ENCODE results near the gene LARGE1. TPM values are rescaled to one million over a fixed set of nuclear protein-coding genes. Genes with fewer than 3 reads are reported as not detected.

Gene LARGE1
- total and polyA plus RNA-seq, 2 of the 4 experiments (the other 2 are of a cell fraction) = 6.2 to 12.4 TPM

DNA sequence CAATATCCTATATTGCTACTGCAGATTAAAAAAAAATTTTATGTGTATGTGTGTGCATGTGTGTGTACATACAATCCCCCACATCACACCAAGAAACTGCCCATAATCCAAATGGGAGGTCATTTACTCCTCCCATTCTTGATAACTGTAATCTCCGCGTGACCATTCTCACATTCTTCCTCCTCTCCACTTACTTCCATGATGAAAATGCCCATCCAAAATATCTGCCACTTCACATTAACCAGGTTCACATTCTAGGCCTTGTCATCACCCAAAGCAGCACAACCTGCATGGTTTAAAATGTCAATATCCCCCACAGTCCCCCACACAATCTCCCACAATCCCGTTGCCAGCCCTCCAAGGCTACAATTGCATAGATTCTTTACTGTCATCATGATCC lies 149.6 kb downstream of the LARGE1 start:
- in situ Hi-C loops (cut with MboI; ENCODE audit: low sequenced_read_pairs) (no loop called here), intact Hi-C loops (cut with micrococcal nuclease) (no loop called here), dilution Hi-C loops (cut with HindIII; ENCODE audit: low sequenced_read_pairs, unreplicated experiment) (no loop called here)
- H3K56ac ChIP-seq (ENCODE audit: extremely low read depth, insufficient read depth, low read length) = no peak overlapping the region
- no peak overlapping the region for H3K4me3 ChIP-seq (ENCODE audit: insufficient read depth, low read depth, low read length)
- H3K23ac ChIP-seq (ENCODE audit: low read depth, low read length) = no peak overlapping the region
- no peak overlapping the region for H3K18ac ChIP-seq (ENCODE audit: low read depth, low read length)
- BruUV-seq (replicated peaks) = no TSS peak
- no peak overlapping the region for H2BK15ac ChIP-seq (ENCODE audit: low read depth, low read length)
- H4K8ac ChIP-seq (ENCODE audit: low read depth in 2 of 2, low read length in 2 of 2) = no peak overlapping the region
- H2BK120ac ChIP-seq (ENCODE audit: low read depth, low read length) = no peak overlapping the region
- no peak for ATAC-seq (ENCODE audit: low read depth)
- no peaks in the 10 kb centered on the region for H3K9me1 ChIP-seq (ENCODE audit: insufficient read depth, low read length)
- no peak overlapping the region for H4K91ac ChIP-seq (ENCODE audit: insufficient read depth, low read depth, low read length)
- no peak overlapping the region for H3K9ac ChIP-seq (ENCODE audit: low read depth, low read length)
- H3K4me2 ChIP-seq (ENCODE audit: low read depth, low read length) = no peak overlapping the region
- H3K9me3 ChIP-seq (ENCODE audit: control insufficient read depth, insufficient read depth, low read length) = no peaks in the 10 kb centered on the region
- no peak overlapping the region for H2AK5ac ChIP-seq (ENCODE audit: low read depth, low read length)
- TF ChIP-seq, protein P1, sequence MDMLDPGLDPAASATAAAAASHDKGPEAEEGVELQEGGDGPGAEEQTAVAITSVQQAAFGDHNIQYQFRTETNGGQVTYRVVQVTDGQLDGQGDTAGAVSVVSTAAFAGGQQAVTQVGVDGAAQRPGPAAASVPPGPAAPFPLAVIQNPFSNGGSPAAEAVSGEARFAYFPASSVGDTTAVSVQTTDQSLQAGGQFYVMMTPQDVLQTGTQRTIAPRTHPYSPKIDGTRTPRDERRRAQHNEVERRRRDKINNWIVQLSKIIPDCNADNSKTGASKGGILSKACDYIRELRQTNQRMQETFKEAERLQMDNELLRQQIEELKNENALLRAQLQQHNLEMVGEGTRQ (IDR thresholded peaks at IDR 0.05; ENCODE audit: low read depth, low read length) = no peak
- no peak for TF ChIP-seq BHLHE40 (IDR thresholded peaks at IDR 0.05; ENCODE audit: low read depth, low read length)
- no peak for TF ChIP-seq CEBPB (IDR thresholded peaks at IDR 0.05; ENCODE audit: low read depth, low read length)
- TF ChIP-seq, protein P2, sequence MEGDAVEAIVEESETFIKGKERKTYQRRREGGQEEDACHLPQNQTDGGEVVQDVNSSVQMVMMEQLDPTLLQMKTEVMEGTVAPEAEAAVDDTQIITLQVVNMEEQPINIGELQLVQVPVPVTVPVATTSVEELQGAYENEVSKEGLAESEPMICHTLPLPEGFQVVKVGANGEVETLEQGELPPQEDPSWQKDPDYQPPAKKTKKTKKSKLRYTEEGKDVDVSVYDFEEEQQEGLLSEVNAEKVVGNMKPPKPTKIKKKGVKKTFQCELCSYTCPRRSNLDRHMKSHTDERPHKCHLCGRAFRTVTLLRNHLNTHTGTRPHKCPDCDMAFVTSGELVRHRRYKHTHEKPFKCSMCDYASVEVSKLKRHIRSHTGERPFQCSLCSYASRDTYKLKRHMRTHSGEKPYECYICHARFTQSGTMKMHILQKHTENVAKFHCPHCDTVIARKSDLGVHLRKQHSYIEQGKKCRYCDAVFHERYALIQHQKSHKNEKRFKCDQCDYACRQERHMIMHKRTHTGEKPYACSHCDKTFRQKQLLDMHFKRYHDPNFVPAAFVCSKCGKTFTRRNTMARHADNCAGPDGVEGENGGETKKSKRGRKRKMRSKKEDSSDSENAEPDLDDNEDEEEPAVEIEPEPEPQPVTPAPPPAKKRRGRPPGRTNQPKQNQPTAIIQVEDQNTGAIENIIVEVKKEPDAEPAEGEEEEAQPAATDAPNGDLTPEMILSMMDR (conservative IDR thresholded peaks at IDR 0.05; ENCODE audit: low read depth, low read length) = no peak
- TF ChIP-seq RAD21 (IDR thresholded peaks at IDR 0.05; ENCODE audit: low read length) = no peak
- no peak for TF ChIP-seq NFE2L2 (IDR thresholded peaks at IDR 0.05; ENCODE audit: low read depth, low read length)
- no peak for TF ChIP-seq FOS (IDR thresholded peaks at IDR 0.05; ENCODE audit: low read depth, low read length)
- TF ChIP-seq RCOR1 (IDR thresholded peaks at IDR 0.05; ENCODE audit: insufficient replicate concordance, low read length) = no peak
- TF ChIP-seq, protein P3, sequence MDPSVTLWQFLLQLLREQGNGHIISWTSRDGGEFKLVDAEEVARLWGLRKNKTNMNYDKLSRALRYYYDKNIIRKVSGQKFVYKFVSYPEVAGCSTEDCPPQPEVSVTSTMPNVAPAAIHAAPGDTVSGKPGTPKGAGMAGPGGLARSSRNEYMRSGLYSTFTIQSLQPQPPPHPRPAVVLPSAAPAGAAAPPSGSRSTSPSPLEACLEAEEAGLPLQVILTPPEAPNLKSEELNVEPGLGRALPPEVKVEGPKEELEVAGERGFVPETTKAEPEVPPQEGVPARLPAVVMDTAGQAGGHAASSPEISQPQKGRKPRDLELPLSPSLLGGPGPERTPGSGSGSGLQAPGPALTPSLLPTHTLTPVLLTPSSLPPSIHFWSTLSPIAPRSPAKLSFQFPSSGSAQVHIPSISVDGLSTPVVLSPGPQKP (IDR thresholded peaks at IDR 0.05; ENCODE audit: borderline replicate concordance, low read depth, low read length) = no peak
- TF ChIP-seq POLR2A (IDR thresholded peaks at IDR 0.05; ENCODE audit: low read depth, low read length) = no peak
- TF ChIP-seq CHD1 (IDR thresholded peaks at IDR 0.05; ENCODE audit: low read depth, low read length) = no peak
- no peak for TF ChIP-seq MXI1 (IDR thresholded peaks at IDR 0.05; ENCODE audit: borderline replicate concordance, low read depth, low read length)
- no peak for TF ChIP-seq RFX5 (IDR thresholded peaks at IDR 0.05; ENCODE audit: low read depth, low read length)
- TF ChIP-seq MAZ (IDR thresholded peaks at IDR 0.05; ENCODE audit: borderline replicate concordance, low read depth, low read length) = no peak
- no peak overlapping the region for H2BK20ac ChIP-seq (ENCODE audit: low read depth, low read length)
- H3K14ac ChIP-seq (replicated peaks; ENCODE audit: low read depth, low read length) = no peak overlapping the region
- ChIA-PET CTCF (no interaction called here), POLR2A (ENCODE audit: unreplicated experiment) (no interaction called here)
- H3K36me3 ChIP-seq (ENCODE audit: control insufficient read depth, insufficient read depth, low read length) = no peaks in the 10 kb centered on the region
- H4K20me1 ChIP-seq (ENCODE audit: insufficient read depth, low read length) = peaks cover 3% of the 10 kb centered on the region
- H3K27ac ChIP-seq (ENCODE audit: insufficient read depth, low read length) = no peak overlapping the region
- no peak overlapping the region for H2BK5ac ChIP-seq (ENCODE audit: low read depth, low read length, poor library complexity, severe bottlenecking)
- no peaks in the 10 kb centered on the region for H3K27me3 ChIP-seq (ENCODE audit: control insufficient read depth, insufficient read depth, low read length)
- H3K4me1 ChIP-seq (ENCODE audit: control insufficient read depth, insufficient read depth, low read length) = no peaks in the 10 kb centered on the region
- no peak overlapping the region for H3K4ac ChIP-seq (ENCODE audit: low read depth, low read length)
- no peak overlapping the region for H4K5ac ChIP-seq (ENCODE audit: low read depth, low read length)
- no peak for DNase-seq
- WGBS, 2 experiments (ENCODE audit: extremely low coverage in 2 of 2, insufficient read length in 1 of 2) = 50% methylated on average over 1 of the region's 3 CpGs; no CpG with 5 or more reads in 1 of the 2 experiments
- H3K79me1 ChIP-seq (ENCODE audit: low read depth in 1 of 2, low read length in 2 of 2) = peaks cover 9 to 18% of the 10 kb centered on the region in 2 experiments
- H2AFZ ChIP-seq (replicated peaks; ENCODE audit: low read length, poor library complexity) = no peak overlapping the region
- no peak overlapping the region for H2AK9ac ChIP-seq (replicated peaks; ENCODE audit: low read depth, low read length, poor library complexity)

Measured in IMR-90 (cell line).